Type B pancreatic cell (in vitro differentiated cells): Measurements from ENCODE around the gene EIF1AD. TPM values are rescaled to one million over a fixed set of nuclear protein-coding genes. Genes with fewer than 3 reads are reported as not detected.

Experiments used
- DNase-seq: peaks from one replicate; pipeline ENCODE4 v3.0.0; 2021; ENCODE audit warnings: mixed read lengths; ENCODE audit not compliant: unreplicated experiment; ENCODE audit errors: extremely low spot score
- H3K27ac Mint-ChIP-seq: 2 replicates; pipeline ENCODE4 v1.8.0; 2021; ENCODE audit warnings: mild to moderate bottlenecking, mixed read lengths
- H3K27me3 Mint-ChIP-seq: 2 replicates; pipeline ENCODE4 v1.8.0; 2021; ENCODE audit warnings: mixed read lengths
- H3K36me3 Mint-ChIP-seq: 2 replicates; pipeline ENCODE4 v1.8.0; 2021; ENCODE audit warnings: mixed read lengths
- H3K4me1 Mint-ChIP-seq: one replicate; pipeline ENCODE4 v1.8.0; 2021; ENCODE audit warnings: mixed read lengths; ENCODE audit not compliant: unreplicated experiment
- H3K4me3 Mint-ChIP-seq: 2 replicates; pipeline ENCODE4 v1.8.0; 2021; ENCODE audit warnings: mild to moderate bottlenecking, mixed read lengths
- H3K9me3 Mint-ChIP-seq: 2 replicates; pipeline ENCODE4 v1.8.0; 2021; ENCODE audit warnings: mixed read lengths
- CTCF ChIP-seq: fragments of 200-600 bp; sonication (generic); conservative IDR thresholded peaks from 2 replicates; pipeline ENCODE4 v1.5.0; 2021; ENCODE audit warnings: antibody characterized with exemption, mild to moderate bottlenecking
- total RNA-seq: library from RNA; stranded (reverse); gene quantifications from 2 replicates; pipeline ENCODE4 v1.2.1, GENCODE V29; 2021; ENCODE audit warnings: low replicate concordance

The EIF1AD gene
- total RNA-seq, 1 donor from 2014 or later = 44.8 TPM

GRCh38 chr11:66006134-66006890 lies 4.4 kb upstream of the EIF1AD start:
- Mint-ChIP-seq H3K9me3 (no peaks in the 10 kb centered on the region), H3K4me1 (peaks cover 14% of the 10 kb centered on the region), H3K27me3 (peaks cover 11% of the 10 kb centered on the region), H3K4me3 (no peak overlapping the region), H3K36me3 (peaks cover 12% of the 10 kb centered on the region), H3K27ac (no peak overlapping the region)
- TF ChIP-seq CTCF = no peak
- DNase-seq = no peak

- H3K36me3 Mint-ChIP-seq = peaks cover 12% of the 10 kb centered on the region
- H3K27me3 Mint-ChIP-seq = peaks cover 4% of the 10 kb centered on the region
- TF ChIP-seq CTCF = no peak
- DNase-seq = no peak
- H3K4me3 Mint-ChIP-seq = peak overlapping the region; percentile 71
- no peaks in the 10 kb centered on the region for H3K9me3 Mint-ChIP-seq
- peaks cover 21% of the 10 kb centered on the region for H3K4me1 Mint-ChIP-seq
- H3K27ac Mint-ChIP-seq = peak overlapping the region; percentile 51
These were observed 2.2 kb upstream of the EIF1AD start for GRCh38 chr11:66004186-66004585.

DNA sequence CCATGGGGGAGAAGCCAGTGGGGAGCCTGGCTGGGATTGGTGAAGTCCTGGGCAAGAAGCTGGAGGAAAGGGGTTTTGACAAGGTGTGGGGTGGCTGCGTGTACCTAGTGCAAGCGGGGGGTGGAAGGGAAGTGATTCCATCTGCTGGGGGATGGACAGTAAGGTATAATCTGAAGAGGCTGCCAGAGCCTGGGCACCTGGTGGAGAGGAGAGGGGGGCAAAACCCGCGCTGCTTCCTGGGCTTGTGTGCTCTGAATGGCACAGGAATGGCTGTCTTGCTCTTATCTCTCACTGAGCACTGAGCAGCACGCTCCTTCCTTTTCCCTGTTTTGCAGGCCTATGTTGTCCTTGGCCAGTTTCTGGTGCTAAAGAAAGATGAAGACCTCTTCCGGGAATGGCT lies 1.3 kb upstream of the EIF1AD start:
- DNase-seq = no peak
- no peaks in the 10 kb centered on the region for H3K27me3 Mint-ChIP-seq
- peaks cover 15% of the 10 kb centered on the region for H3K36me3 Mint-ChIP-seq
- peak overlapping the region; percentile 99 for H3K27ac Mint-ChIP-seq
- peak overlapping the region; percentile 100 for H3K4me3 Mint-ChIP-seq
- peaks cover 21% of the 10 kb centered on the region for H3K4me1 Mint-ChIP-seq
- no peak for TF ChIP-seq CTCF
- H3K9me3 Mint-ChIP-seq = no peaks in the 10 kb centered on the region

GRCh38 chr11:66002648-66003225 lies 780 bp upstream of the EIF1AD start:
- DNase-seq = no peak
- Mint-ChIP-seq H3K4me3 (peak overlapping the region; percentile 100), H3K27ac (peak overlapping the region; percentile 99), H3K4me1 (peaks cover 21% of the 10 kb centered on the region), H3K9me3 (no peaks in the 10 kb centered on the region), H3K27me3 (no peaks in the 10 kb centered on the region), H3K36me3 (peaks cover 15% of the 10 kb centered on the region)
- TF ChIP-seq CTCF = no peak

DNA sequence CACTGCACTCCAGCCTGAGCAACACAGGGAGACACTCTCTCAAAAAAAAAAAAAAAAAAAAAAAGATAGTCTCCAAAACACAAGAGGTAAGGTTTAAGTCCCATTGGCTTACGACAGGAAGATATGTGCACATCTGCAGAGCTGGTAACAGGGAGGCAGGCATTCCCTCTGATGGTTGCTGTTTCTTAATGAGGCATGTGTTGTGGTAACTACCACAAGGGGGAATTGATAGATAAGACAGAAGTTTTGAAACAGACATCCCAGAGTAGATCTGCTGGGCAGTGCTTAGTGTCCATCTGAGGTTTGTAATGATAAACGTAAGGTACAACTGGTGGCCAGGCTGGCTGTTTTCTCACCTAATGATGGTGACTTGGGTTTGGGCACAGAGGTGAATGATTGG lies 4.7 kb downstream of the EIF1AD start:
- no peaks in the 10 kb centered on the region for H3K9me3 Mint-ChIP-seq
- TF ChIP-seq CTCF = no peak
- no peaks in the 10 kb centered on the region for H3K27me3 Mint-ChIP-seq
- no peak overlapping the region for H3K27ac Mint-ChIP-seq
- peak overlapping the region; percentile 9 for H3K4me3 Mint-ChIP-seq
- H3K4me1 Mint-ChIP-seq = peaks cover 14% of the 10 kb centered on the region
- H3K36me3 Mint-ChIP-seq = peaks cover 17% of the 10 kb centered on the region
- DNase-seq = no peak
